Cardiac muscle cell (in vitro differentiated cells and primary cell): ENCODE results near the gene USP54. TPM values are rescaled to one million over a fixed set of nuclear protein-coding genes. Genes with fewer than 3 reads are reported as not detected.
A peak's percentile ranks its signal among the peaks of the same experiment; 100 is the strongest.

Experiments used
- DNase-seq, 2 donors: peaks; one replicate each; pipeline versions ENCODE4 v3.0.0 to v3.0.0-alpha.2; 2010 to 2017; ENCODE audit warnings: low read depth in 1 of 2, low spot score in 1 of 2
- H3K27ac ChIP-seq: fragments of 200-600 bp; sonication (generic); 2 replicates; pipeline ENCODE4 v1.5.1; 2016
- H3K27me3 ChIP-seq: fragments of 200-600 bp; sonication (generic); 2 replicates; pipeline ENCODE4 v1.6.0; 2016; ENCODE audit warnings: control low read depth
- H3K36me3 ChIP-seq: fragments of 200-600 bp; sonication (generic); 2 replicates; pipeline ENCODE4 v1.5.1; 2016; ENCODE audit warnings: control low read depth
- H3K4me1 ChIP-seq: fragments of 200-600 bp; sonication (generic); 2 replicates; pipeline ENCODE4 v1.8.1; 2017; ENCODE audit warnings: low read depth, mild to moderate bottlenecking, mixed run types
- H3K4me3 ChIP-seq: fragments of 200-600 bp; sonication (generic); 2 replicates; pipeline ENCODE4 v1.5.1; 2016; ENCODE audit warnings: mild to moderate bottlenecking
- H3K9me3 ChIP-seq: fragments of 200-600 bp; sonication (generic); 2 replicates; pipeline ENCODE4 v1.5.1; 2017; ENCODE audit warnings: low read depth, mild to moderate bottlenecking, control low read depth
- polyA plus RNA-seq: library from polyadenylated mRNA; unstranded; fragments of >200 nt; fragmentation: Nextera tagmentation; extraction: Ambion mirVana; gene quantifications from 2 replicates; pipeline ENCODE4 v1.2.1, GENCODE V29; 2016
- total RNA-seq: library from RNA; depleted of rRNA; stranded (reverse); fragments of >200 nt; gene quantifications from 2 replicates; pipeline ENCODE4 v1.2.3, GENCODE V29; 2016
- TF ChIP-seq, protein P1 (sequence below): IDR thresholded peaks from 2 replicates; pipeline ENCODE4 v1.5.1; 2012; ENCODE audit warnings: low read depth, mild to moderate bottlenecking, low read length

The USP54 gene
- total and polyA plus RNA-seq, 2 experiments from 2014 or later, result 10.6 to 12.4 TPM

DNA sequence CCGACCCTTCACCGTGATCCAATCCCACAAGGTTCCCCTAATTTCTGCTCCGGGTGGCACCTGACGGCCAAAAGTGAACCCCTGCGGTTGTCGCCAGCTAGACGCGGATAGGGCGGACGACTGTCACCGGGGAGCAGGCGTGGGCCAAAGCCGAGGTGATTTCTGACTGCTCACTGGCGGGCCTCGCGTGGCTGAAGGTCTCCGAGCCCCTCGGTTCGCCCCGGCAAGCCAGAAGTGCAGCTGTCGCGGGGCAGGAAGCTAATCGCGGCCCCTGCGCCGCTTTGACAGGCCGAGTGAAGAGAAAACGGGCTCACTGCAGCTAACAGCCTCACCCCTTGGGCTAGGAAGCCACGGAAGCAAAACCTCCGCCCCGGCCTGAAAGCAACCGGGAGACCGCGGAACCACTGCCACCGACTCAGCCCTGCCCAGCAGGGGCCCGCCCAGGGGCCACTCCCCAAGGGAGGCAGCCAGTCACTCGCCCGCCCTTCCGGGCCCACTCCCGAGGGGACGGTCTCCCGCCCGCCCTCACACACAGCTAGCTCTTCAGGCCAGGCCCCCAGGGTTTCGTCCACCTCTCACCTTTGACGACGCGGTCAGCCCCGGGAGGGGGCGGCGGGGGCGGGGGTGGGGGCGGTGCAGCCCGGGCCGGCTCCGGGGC is 95.8 kb downstream of the USP54 start:
- H3K36me3 ChIP-seq, result peaks cover 8% of the 10 kb centered on the region
- H3K4me3 ChIP-seq, result peak overlapping the region; percentile 54
- H3K27ac ChIP-seq, result peak overlapping the region; percentile 99
- DNase-seq, result peak; percentile 82 to 90
- TF ChIP-seq, protein P1, sequence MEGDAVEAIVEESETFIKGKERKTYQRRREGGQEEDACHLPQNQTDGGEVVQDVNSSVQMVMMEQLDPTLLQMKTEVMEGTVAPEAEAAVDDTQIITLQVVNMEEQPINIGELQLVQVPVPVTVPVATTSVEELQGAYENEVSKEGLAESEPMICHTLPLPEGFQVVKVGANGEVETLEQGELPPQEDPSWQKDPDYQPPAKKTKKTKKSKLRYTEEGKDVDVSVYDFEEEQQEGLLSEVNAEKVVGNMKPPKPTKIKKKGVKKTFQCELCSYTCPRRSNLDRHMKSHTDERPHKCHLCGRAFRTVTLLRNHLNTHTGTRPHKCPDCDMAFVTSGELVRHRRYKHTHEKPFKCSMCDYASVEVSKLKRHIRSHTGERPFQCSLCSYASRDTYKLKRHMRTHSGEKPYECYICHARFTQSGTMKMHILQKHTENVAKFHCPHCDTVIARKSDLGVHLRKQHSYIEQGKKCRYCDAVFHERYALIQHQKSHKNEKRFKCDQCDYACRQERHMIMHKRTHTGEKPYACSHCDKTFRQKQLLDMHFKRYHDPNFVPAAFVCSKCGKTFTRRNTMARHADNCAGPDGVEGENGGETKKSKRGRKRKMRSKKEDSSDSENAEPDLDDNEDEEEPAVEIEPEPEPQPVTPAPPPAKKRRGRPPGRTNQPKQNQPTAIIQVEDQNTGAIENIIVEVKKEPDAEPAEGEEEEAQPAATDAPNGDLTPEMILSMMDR, result no peak
- no peaks in the 10 kb centered on the region for H3K9me3 ChIP-seq
- H3K4me1 ChIP-seq, result peaks cover 19% of the 10 kb centered on the region
- no peaks in the 10 kb centered on the region for H3K27me3 ChIP-seq

DNA sequence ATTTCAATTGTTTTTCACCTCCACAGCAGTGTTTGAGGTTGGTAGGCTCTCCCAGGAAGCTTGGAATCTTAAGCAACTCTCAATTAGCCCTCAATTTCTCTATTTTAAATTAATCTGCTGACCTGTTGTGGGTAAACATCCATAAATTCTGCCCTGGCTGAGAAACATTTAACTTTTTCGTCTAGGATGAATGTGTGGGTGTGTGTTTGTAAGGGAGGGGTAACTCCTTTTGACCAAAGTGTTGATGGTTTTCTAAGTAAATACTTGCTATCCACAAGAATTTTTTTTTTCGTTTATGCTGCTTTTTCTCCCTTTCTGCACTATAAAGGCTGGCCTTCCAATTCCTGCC is 96.3 kb downstream of the USP54 start:
- peak in 1 of 2 donors; percentile 19 for DNase-seq
- TF ChIP-seq, protein P1, result no peak
- H3K4me1 ChIP-seq, result peaks cover 19% of the 10 kb centered on the region
- H3K27me3 ChIP-seq, result no peaks in the 10 kb centered on the region
- no peaks in the 10 kb centered on the region for H3K9me3 ChIP-seq
- peaks cover 8% of the 10 kb centered on the region for H3K36me3 ChIP-seq
- peak overlapping the region; percentile 99 for H3K27ac ChIP-seq
- peak overlapping the region; percentile 54 for H3K4me3 ChIP-seq

DNA sequence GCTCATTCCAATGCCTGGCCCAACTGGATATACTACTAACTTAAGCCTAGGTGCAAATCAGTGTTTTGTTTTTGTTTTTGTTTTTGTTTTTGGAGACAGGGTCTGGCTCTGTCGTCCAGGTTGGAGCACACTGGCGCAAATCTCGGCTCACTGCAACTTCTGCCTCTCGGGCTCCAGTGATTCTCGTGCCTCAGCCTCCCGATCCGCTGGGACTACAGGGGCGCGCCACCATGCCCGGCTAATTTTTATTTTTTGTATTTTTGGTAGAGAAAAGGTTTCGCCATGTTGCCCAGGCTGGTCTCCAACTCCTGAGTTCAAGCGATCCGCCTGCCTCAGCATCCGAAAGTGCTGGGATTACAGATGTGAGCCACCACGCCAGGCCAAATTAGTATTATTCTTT is 96.9 kb downstream of the USP54 start:
- Histone ChIP-seq H3K27ac (peak overlapping the region; percentile 99), H3K9me3 (no peaks in the 10 kb centered on the region), H3K4me1 (peaks cover 19% of the 10 kb centered on the region)

DNA sequence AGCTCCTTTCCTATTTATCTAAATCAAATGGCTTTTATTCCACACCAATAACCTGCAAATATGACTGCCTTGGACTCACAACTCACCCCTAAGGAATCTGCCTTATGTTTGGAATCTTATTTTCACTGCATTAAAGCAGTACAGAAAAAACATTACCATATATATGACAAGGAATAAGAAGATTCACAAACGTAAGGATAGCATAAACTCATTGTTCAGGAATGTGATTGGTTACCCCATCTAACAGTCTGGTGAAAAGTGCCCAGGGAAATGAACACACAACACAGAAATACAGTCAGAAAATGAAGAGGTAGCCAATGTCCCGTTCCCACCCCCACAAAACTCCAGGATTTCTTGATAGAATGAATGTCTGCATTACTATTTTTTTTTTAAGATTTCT is 97.4 kb downstream of the USP54 start:
- Histone ChIP-seq H3K4me1 (peaks cover 19% of the 10 kb centered on the region), H3K36me3 (peaks cover 6% of the 10 kb centered on the region), H3K4me3 (no peak overlapping the region), H3K27ac (no peak overlapping the region), H3K27me3 (no peaks in the 10 kb centered on the region), H3K9me3 (no peaks in the 10 kb centered on the region)
- TF ChIP-seq, protein P1, result no peak
- peak in 1 of 2 donors; percentile 41 for DNase-seq

More for the DNA sequence above, 96.9 kb downstream of the USP54 start:
- H3K4me3 ChIP-seq, result peak overlapping the region; percentile 54
- TF ChIP-seq, protein P1, result no peak
- H3K36me3 ChIP-seq, result peaks cover 8% of the 10 kb centered on the region
- H3K27me3 ChIP-seq, result no peaks in the 10 kb centered on the region
- DNase-seq, result no peak

DNA sequence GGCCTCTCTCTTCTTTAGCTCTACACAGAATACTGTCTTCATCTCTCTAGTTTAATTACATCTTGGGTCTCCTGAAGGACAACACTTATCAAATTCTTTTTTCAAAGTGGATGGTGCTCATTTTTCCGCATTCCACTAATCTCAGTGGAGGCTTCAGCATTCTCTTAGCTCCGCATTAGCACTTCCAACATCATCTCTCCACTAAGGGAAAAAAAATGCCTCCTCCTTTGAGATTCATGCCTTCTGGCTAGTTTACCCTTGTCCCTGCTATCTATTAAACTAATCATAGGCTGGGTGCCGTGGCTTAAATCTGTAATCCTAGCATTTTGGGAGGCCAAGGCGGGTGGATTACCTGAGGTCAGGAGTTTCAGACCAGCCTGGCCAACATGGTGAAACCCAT is 104.5 kb downstream of the USP54 start:
- H3K27ac ChIP-seq, result no peak overlapping the region
- H3K4me1 ChIP-seq, result no peaks in the 10 kb centered on the region
- DNase-seq, result no peak
- TF ChIP-seq, protein P1, result no peak
- H3K4me3 ChIP-seq, result no peak overlapping the region
- no peaks in the 10 kb centered on the region for H3K27me3 ChIP-seq
- no peaks in the 10 kb centered on the region for H3K9me3 ChIP-seq
- no peaks in the 10 kb centered on the region for H3K36me3 ChIP-seq
